DND-41 (cell line): ENCODE data around the gene ANK3.

Experiments
- ATAC-seq: fragments of 200-7000 bp; cut with Tn5 transposase; 3 replicates; pipeline ENCODE4 v1.9.1; 2021; ENCODE audit warnings: low read depth; ENCODE audit not compliant: insufficient read depth
- DNase-seq: peaks from one replicate; pipeline ENCODE4 v3.0.0-alpha.2; 2020
- H2AFZ ChIP-seq: 2 replicates; pipeline ENCODE4 v1.6.0; 2012; ENCODE audit warnings: low read depth, low read length
- H3K27ac ChIP-seq: 2 replicates; pipeline ENCODE4 v1.5.1; 2012; ENCODE audit warnings: low read length, inconsistent platforms
- H3K27me3 ChIP-seq: fragments of 200-600 bp; sonication (generic); 2 replicates; pipeline ENCODE4 v1.6.0; 2012; ENCODE audit warnings: low read length, mild to moderate bottlenecking, inconsistent platforms; ENCODE audit not compliant: insufficient read depth, poor library complexity
- H3K36me3 ChIP-seq: 2 replicates; pipeline ENCODE4 v1.5.1; 2012; ENCODE audit warnings: low read length, inconsistent platforms; ENCODE audit not compliant: insufficient read depth
- H3K4me1 ChIP-seq: 2 replicates; pipeline ENCODE4 v1.5.1; 2012; ENCODE audit warnings: mild to moderate bottlenecking, low read length; ENCODE audit not compliant: insufficient read depth
- H3K4me2 ChIP-seq: 2 replicates; pipeline ENCODE4 v1.6.0; 2012; ENCODE audit warnings: mild to moderate bottlenecking, moderate library complexity, low read length, inconsistent platforms; ENCODE audit not compliant: insufficient read depth
- H3K4me3 ChIP-seq, 2 experiments: fragments of 200-600 bp in 1 of 2; shearing (Covaris generic) in 1 of 2; 2 replicates each; pipeline ENCODE4 v1.5.1; 2012 to 2016; ENCODE audit warnings: inconsistent platforms in 2 of 2, low read length in 2 of 2, mild to moderate bottlenecking in 2 of 2, low read depth in 1 of 2, moderate library complexity in 1 of 2
- H3K79me2 ChIP-seq: 2 replicates; pipeline ENCODE4 v1.6.0; 2012; ENCODE audit warnings: low read length, inconsistent platforms; ENCODE audit not compliant: insufficient read depth
- H3K9ac ChIP-seq: 2 replicates; pipeline ENCODE4 v1.6.0; 2012; ENCODE audit warnings: low read depth, mild to moderate bottlenecking, inconsistent platforms, low read length, moderate library complexity
- H3K9me3 ChIP-seq: 2 replicates; pipeline ENCODE4 v1.5.1; 2012; ENCODE audit warnings: low read length, moderate library complexity, mild to moderate bottlenecking, inconsistent platforms; ENCODE audit not compliant: insufficient read depth, severe bottlenecking
- H4K20me1 ChIP-seq: 2 replicates; pipeline ENCODE4 v1.6.0; 2012; ENCODE audit warnings: low read length; ENCODE audit not compliant: insufficient read depth
- EZH2 ChIP-seq: IDR thresholded peaks from 3 replicates; pipeline ENCODE4 v1.6.1; 2012; ENCODE audit warnings: borderline replicate concordance, low read depth, mild to moderate bottlenecking, moderate library complexity, low read length, inconsistent platforms; ENCODE audit not compliant: severe bottlenecking
- TF ChIP-seq, protein P1 (sequence below): IDR thresholded peaks from 2 replicates; pipeline ENCODE4 v1.5.1; 2012; ENCODE audit warnings: borderline replicate concordance, low read length, moderate library complexity, mild to moderate bottlenecking; ENCODE audit not compliant: poor library complexity, severe bottlenecking; ENCODE audit errors: extremely low read depth

The ANK3 gene

GRCh38 chr10:60388709-60389301 lies 870 bp downstream of the ANK3 start:
- no peaks in the 10 kb centered on the region for H3K27me3 ChIP-seq
- H3K4me2 ChIP-seq = no peak overlapping the region
- H3K79me2 ChIP-seq = no peaks in the 10 kb centered on the region
- H4K20me1 ChIP-seq = no peaks in the 10 kb centered on the region
- H3K4me1 ChIP-seq = no peaks in the 10 kb centered on the region
- no peak overlapping the region for H3K9ac ChIP-seq
- H3K9me3 ChIP-seq = no peaks in the 10 kb centered on the region
- DNase-seq (no peak), ATAC-seq (no peak)
- H3K36me3 ChIP-seq = no peaks in the 10 kb centered on the region
- TF ChIP-seq EZH2 = no peak
- TF ChIP-seq, protein P1, sequence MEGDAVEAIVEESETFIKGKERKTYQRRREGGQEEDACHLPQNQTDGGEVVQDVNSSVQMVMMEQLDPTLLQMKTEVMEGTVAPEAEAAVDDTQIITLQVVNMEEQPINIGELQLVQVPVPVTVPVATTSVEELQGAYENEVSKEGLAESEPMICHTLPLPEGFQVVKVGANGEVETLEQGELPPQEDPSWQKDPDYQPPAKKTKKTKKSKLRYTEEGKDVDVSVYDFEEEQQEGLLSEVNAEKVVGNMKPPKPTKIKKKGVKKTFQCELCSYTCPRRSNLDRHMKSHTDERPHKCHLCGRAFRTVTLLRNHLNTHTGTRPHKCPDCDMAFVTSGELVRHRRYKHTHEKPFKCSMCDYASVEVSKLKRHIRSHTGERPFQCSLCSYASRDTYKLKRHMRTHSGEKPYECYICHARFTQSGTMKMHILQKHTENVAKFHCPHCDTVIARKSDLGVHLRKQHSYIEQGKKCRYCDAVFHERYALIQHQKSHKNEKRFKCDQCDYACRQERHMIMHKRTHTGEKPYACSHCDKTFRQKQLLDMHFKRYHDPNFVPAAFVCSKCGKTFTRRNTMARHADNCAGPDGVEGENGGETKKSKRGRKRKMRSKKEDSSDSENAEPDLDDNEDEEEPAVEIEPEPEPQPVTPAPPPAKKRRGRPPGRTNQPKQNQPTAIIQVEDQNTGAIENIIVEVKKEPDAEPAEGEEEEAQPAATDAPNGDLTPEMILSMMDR = no peak
- H2AFZ ChIP-seq = no peak overlapping the region
- no peak overlapping the region for H3K27ac ChIP-seq
- H3K4me3 ChIP-seq = no peak overlapping the region

GRCh38 chr10:60388116-60388625 lies 1.5 kb downstream of the ANK3 start:
- no peak for ATAC-seq
- H3K4me1 ChIP-seq = no peaks in the 10 kb centered on the region
- H2AFZ ChIP-seq = no peak overlapping the region
- H3K79me2 ChIP-seq = no peaks in the 10 kb centered on the region
- H3K36me3 ChIP-seq = no peaks in the 10 kb centered on the region
- H3K4me3 ChIP-seq = no peak overlapping the region
- no peak for TF ChIP-seq EZH2
- TF ChIP-seq, protein P1 = no peak
- no peak overlapping the region for H3K27ac ChIP-seq
- no peaks in the 10 kb centered on the region for H3K9me3 ChIP-seq
- H3K27me3 ChIP-seq = no peaks in the 10 kb centered on the region
- H4K20me1 ChIP-seq = no peaks in the 10 kb centered on the region
- no peak overlapping the region for H3K4me2 ChIP-seq
- no peak overlapping the region for H3K9ac ChIP-seq
- no peak for DNase-seq

DNA sequence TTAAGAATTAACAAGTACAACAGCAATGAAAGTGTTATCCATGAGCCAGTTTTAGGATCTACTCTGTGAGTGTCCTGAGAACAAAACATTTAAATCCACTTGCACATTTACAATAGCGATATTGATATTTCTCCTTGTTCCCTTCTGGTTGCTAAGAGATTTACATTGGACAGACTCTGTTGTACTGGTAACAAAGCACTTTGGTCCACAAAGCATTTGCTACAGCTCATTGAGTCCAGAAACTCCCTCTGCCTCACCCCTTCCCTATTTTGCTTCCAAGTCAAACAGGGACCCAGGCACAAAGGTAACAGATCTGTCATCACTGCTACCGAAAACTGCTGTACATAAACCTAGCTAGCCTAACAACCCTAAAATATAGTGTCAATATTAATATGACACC lies 2.1 kb downstream of the ANK3 start:
- no peaks in the 10 kb centered on the region for H4K20me1 ChIP-seq
- no peak overlapping the region for H3K4me2 ChIP-seq
- no peak overlapping the region for H3K9ac ChIP-seq
- H3K4me3 ChIP-seq = no peak overlapping the region
- no peaks in the 10 kb centered on the region for H3K36me3 ChIP-seq
- no peak for TF ChIP-seq EZH2
- TF ChIP-seq, protein P1 = no peak
- no peaks in the 10 kb centered on the region for H3K79me2 ChIP-seq
- no peaks in the 10 kb centered on the region for H3K27me3 ChIP-seq
- no peaks in the 10 kb centered on the region for H3K4me1 ChIP-seq
- H3K27ac ChIP-seq = no peak overlapping the region
- no peak for ATAC-seq
- H2AFZ ChIP-seq = no peak overlapping the region
- no peak for DNase-seq
- no peaks in the 10 kb centered on the region for H3K9me3 ChIP-seq
